Right lobe of liver (tissue), 6 donors: ENCODE data around the gene PLA2G12A. TPM values are rescaled to one million over a fixed set of nuclear protein-coding genes. Genes with fewer than 3 reads are reported as not detected.

Experiments
- ATAC-seq, 4 donors: fragments of 200-7000 bp; cut with Tn5 transposase; one replicate each; pipeline ENCODE4 v1.9.1; 2020; ENCODE audit warnings: mild to moderate bottlenecking in 4 of 4, moderate library complexity in 4 of 4
- DNase-seq, 3 donors: peaks; one replicate each; pipeline ENCODE4 v3.0.0-alpha.2; 2020
- H3K27ac ChIP-seq, 3 donors: fragments of 200-600 bp; one replicate each; pipeline ENCODE4 v1.8.0; 2022
- H3K27me3 ChIP-seq, 2 donors: fragments of 200-600 bp; one replicate each; pipeline ENCODE4 v1.8.0; 2022
- H3K36me3 ChIP-seq, 4 donors: fragments of 200-600 bp; sonication (generic) in 1 of 4; one replicate each; pipeline versions ENCODE4 v1.5.1 to v1.8.0; 2017 to 2022; ENCODE audit warnings: control low read depth in 1 of 4
- H3K4me1 ChIP-seq, 4 donors: fragments of 200-600 bp; sonication (generic) in 1 of 4; one replicate each; pipeline versions ENCODE4 v1.5.1 to v1.8.0; 2017 to 2022; ENCODE audit warnings: control low read depth in 1 of 4
- H3K4me3 ChIP-seq, 3 donors: fragments of 200-600 bp; one replicate each; pipeline ENCODE4 v1.8.0; 2022
- H3K9me3 ChIP-seq, 4 donors: fragments of 200-600 bp; sonication (generic) in 1 of 4; one replicate each; pipeline versions ENCODE4 v1.5.1 to v1.8.0; 2017 to 2022; ENCODE audit warnings: control low read depth in 1 of 4
- CTCF ChIP-seq, 4 donors: fragments of 200-600 bp in 3 of 4; fragments of 450-650 bp in 1 of 4; IDR thresholded peaks; one replicate each; pipeline versions ENCODE4 v1.5.1 to v1.8.0; 2016 to 2022; ENCODE audit warnings: antibody characterized with exemption in 4 of 4, mild to moderate bottlenecking in 2 of 4
- POLR2A ChIP-seq: fragments of 450-650 bp; IDR thresholded peaks from one replicate; pipeline ENCODE4 v1.6.1; 2017; ENCODE audit warnings: antibody characterized with exemption, mild to moderate bottlenecking
- WGBS: methylation state at CpG from one replicate; pipeline ENCODE4 v1.1.6; 2018; ENCODE audit warnings: low coverage, low lambda C conversion rate; ENCODE audit not compliant: insufficient coverage; ENCODE audit errors: missing lambda C conversion rate; 5-methylcytosine and 5-hydroxymethylcytosine counted together
- intact Hi-C, 2 donors: fragments of 100-400 bp; cut with DNase I; formaldehyde crosslinking; loops; one replicate each; pipeline versions ENCODE4 v1.11.2 to v1.14.1; 2022
- total RNA-seq, 6 experiments: library from RNA; depleted of rRNA in 2 of 6; stranded (reverse); fragments of >200 nt in 2 of 6; fragmentation: NEBNext Ultra II Directional in 3 of 6; extraction: Animal tissue kit (Norgen Biotek cat#: 25700) in 3 of 6; gene quantifications; one replicate each; pipeline versions ENCODE4 v1.1.0 to v1.2.4, GENCODE V29; 2016 to 2023
- donor health status: DM: no; HTN: yes; CAD: no.
- donor health status: DM: no; HTN: no; CAD: no.
- donor health status: DM: no; HTN: no; CAD: no.
- donor health status: DM: no; HTN: yes; CAD: no.
- donor health status: DM: no; HTN: yes; CAD: no.

PLA2G12A gene
- total RNA-seq, 6 experiments from 2014 or later = 22.0 to 31.9 (median 27.4) TPM

- intact Hi-C loops = no loop called here
- no peaks in the 10 kb centered on the region for H3K27me3 ChIP-seq
- DNase-seq (no peak), ATAC-seq (no peak)
- peaks cover 0 to 26% (median 7%) of the 10 kb centered on the region in 4 donors for H3K36me3 ChIP-seq
- TF ChIP-seq CTCF (IDR thresholded peaks at IDR 0.05) (no peak), POLR2A (no peak)
- H3K4me3 ChIP-seq = no peak overlapping the region
- no peak overlapping the region for H3K27ac ChIP-seq
- no peaks in the 10 kb centered on the region for H3K9me3 ChIP-seq
- peaks cover 0 to 3% (median 0%) of the 10 kb centered on the region in 4 donors for H3K4me1 ChIP-seq
- 86% methylated on average over 3 of the region's 3 CpGs for WGBS
Measured at GRCh38 chr4:109755656-109756055, 25.8 kb upstream of the PLA2G12A start.

DNA sequence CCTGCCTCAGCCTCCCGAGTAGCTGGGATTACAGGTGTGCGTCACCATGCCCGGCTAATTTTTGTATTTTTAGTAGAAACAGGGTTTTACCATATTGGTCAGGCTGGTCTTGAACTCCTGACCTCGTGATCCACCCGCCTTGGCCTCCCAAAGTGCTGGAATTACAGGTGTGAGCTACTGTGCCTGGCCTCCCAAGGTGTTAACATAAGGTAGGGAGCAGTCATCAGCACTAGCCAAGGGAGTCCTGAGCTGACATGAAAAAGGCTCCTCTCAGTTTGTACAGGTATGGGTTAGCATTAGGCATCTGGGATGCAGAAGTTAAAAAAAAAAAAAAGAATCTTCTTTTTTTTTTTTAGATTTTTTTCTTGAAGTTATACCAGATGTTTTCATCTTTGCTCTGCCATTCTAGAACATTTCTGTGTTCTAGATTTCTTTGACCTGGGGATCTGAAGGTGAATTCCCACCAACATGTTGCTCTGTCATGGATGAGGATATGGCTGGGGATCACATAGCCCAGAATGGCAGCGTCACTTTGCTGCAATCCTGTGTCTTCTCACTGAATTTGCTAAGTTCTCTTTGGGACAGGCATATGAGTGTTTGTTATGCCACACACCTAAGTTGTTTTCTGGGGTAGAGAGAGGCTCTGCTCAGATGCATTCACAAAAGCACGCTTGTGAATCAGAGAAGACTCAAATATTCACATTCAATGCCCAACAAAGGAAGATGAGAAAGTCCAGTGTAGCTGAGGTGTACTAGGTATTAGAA is 24.4 kb upstream of the PLA2G12A start:
- DNase-seq = no peak
- H3K9me3 ChIP-seq = no peaks in the 10 kb centered on the region
- 68% methylated on average over 4 of the region's 7 CpGs for WGBS
- intact Hi-C loops = no loop called here
- peaks cover 0 to 16% (median 7%) of the 10 kb centered on the region in 4 donors for H3K36me3 ChIP-seq
- no peaks in the 10 kb centered on the region for H3K27me3 ChIP-seq
- no peak overlapping the region for H3K4me3 ChIP-seq
- no peak for TF ChIP-seq CTCF (IDR thresholded peaks at IDR 0.05)
- TF ChIP-seq POLR2A = no peak
- ATAC-seq = peak; percentile 37 to 55 (median 42)
- H3K4me1 ChIP-seq = peaks cover 0 to 15% (median 5%) of the 10 kb centered on the region in 4 donors
- H3K27ac ChIP-seq = no peak overlapping the region

GRCh38 chr4:109752525-109752924 is 22.7 kb upstream of the PLA2G12A start:
- TF ChIP-seq POLR2A = no peak
- TF ChIP-seq CTCF (IDR thresholded peaks at IDR 0.05) = no peak
- ATAC-seq (no peak), DNase-seq (no peak)
- Histone ChIP-seq H3K9me3 (no peaks in the 10 kb centered on the region), H3K27me3 (no peaks in the 10 kb centered on the region), H3K27ac (no peak overlapping the region), H3K4me3 (no peak overlapping the region), H3K4me1 (peaks cover 0 to 16% (median 8%) of the 10 kb centered on the region in 4 donors), H3K36me3 (peaks cover 0 to 18% (median 8%) of the 10 kb centered on the region in 4 donors)
- WGBS = 0% methylated on average over 1 of the region's 1 CpG
- intact Hi-C loops = no loop called here

DNA sequence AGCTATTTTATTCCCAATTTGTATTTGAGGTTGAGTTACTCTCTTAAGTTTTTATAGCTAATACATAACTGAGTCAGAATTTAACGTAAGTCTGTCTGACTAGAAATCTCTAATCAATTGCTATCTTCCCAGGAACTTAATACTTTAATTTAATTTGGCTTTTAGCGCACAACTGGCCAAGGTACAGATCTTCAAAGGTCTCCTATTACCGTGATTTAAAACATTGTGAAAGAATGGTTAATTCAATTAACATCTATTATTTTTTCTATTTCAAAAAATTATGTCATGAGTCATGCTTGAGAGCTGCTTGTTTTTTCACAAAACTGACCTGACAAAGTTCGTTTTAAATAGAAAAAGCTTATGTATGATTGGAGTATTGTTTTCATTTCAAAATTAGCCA is 22.0 kb upstream of the PLA2G12A start:
- WGBS = 89% methylated on average over 4 of the region's 4 CpGs
- Histone ChIP-seq H3K4me1 (peaks cover 0 to 23% (median 11%) of the 10 kb centered on the region in 4 donors), H3K4me3 (no peak overlapping the region), H3K9me3 (no peaks in the 10 kb centered on the region), H3K36me3 (peaks cover 0 to 15% (median 6%) of the 10 kb centered on the region in 4 donors), H3K27ac (no peak overlapping the region), H3K27me3 (no peaks in the 10 kb centered on the region)
- intact Hi-C loops = no loop called here
- TF ChIP-seq POLR2A (no peak), CTCF (IDR thresholded peaks at IDR 0.05) (no peak)
- ATAC-seq = no peak
- DNase-seq = no peak
